ENCODE data around the gene NPPB. TPM values are rescaled to one million over a fixed set of nuclear protein-coding genes. Genes with fewer than 3 reads are reported as not detected.

NPPB gene
- total and polyA plus RNA-seq, 2 of the 8 experiments (the other 6 are each of a cell fraction or from before 2014, with no cell fraction given), result 0.36 to 0.91 TPM

GRCh38 chr1:11839727-11840705, 18.7 kb downstream of the NPPB start (continued):
- TF ChIP-seq, protein P1, sequence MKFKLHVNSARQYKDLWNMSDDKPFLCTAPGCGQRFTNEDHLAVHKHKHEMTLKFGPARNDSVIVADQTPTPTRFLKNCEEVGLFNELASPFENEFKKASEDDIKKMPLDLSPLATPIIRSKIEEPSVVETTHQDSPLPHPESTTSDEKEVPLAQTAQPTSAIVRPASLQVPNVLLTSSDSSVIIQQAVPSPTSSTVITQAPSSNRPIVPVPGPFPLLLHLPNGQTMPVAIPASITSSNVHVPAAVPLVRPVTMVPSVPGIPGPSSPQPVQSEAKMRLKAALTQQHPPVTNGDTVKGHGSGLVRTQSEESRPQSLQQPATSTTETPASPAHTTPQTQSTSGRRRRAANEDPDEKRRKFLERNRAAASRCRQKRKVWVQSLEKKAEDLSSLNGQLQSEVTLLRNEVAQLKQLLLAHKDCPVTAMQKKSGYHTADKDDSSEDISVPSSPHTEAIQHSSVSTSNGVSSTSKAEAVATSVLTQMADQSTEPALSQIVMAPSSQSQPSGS (IDR thresholded peaks at IDR 0.05; ENCODE audit: low read length), result no peak

All from H1 (cell line).